Smooth muscle cell (in vitro differentiated cells): Measurements from ENCODE around the gene TMEM108. TPM values are rescaled to one million over a fixed set of nuclear protein-coding genes. Genes with fewer than 3 reads are reported as not detected.

Experiments
- DNase-seq: peaks from one replicate; lab custom pipeline; 2025; ENCODE audit not compliant: unreplicated experiment; lab: John Stamatoyannopoulos, UW
- H2AFZ ChIP-seq: fragments of 200-600 bp; sonication (generic); 2 replicates; pipeline ENCODE4 v1.6.0; 2016; ENCODE audit warnings: antibody characterized with exemption, low read depth, mild to moderate bottlenecking
- H3F3A ChIP-seq: fragments of 200-600 bp; sonication (generic); 2 replicates; pipeline ENCODE4 v1.6.0; 2017; ENCODE audit warnings: antibody characterized with exemption, low read depth
- H3K27ac ChIP-seq: fragments of 200-600 bp; sonication (generic); 2 replicates; pipeline ENCODE4 v1.5.1; 2016; ENCODE audit warnings: low read depth, mild to moderate bottlenecking
- H3K27me3 ChIP-seq: fragments of 200-600 bp; sonication (generic); 2 replicates; pipeline ENCODE4 v1.6.1; 2016; ENCODE audit warnings: low read depth, mild to moderate bottlenecking
- H3K36me3 ChIP-seq: fragments of 200-600 bp; sonication (generic); 2 replicates; pipeline ENCODE4 v1.5.1; 2016; ENCODE audit warnings: low read depth
- H3K4me1 ChIP-seq: fragments of 200-600 bp; sonication (generic); 2 replicates; pipeline ENCODE4 v1.5.1; 2016; ENCODE audit warnings: low read depth
- H3K4me2 ChIP-seq: fragments of 200-600 bp; sonication (generic); 2 replicates; pipeline ENCODE4 v1.6.0; 2016; ENCODE audit warnings: mild to moderate bottlenecking
- H3K4me3 ChIP-seq: fragments of 200-600 bp; sonication (generic); 2 replicates; pipeline ENCODE4 v1.5.1; 2016; ENCODE audit warnings: mild to moderate bottlenecking
- H3K79me2 ChIP-seq: fragments of 200-600 bp; sonication (generic); 2 replicates; pipeline ENCODE4 v1.6.0; 2016; ENCODE audit warnings: low read depth, mild to moderate bottlenecking
- H3K9ac ChIP-seq: fragments of 200-600 bp; sonication (generic); 2 replicates; pipeline ENCODE4 v1.6.0; 2016; ENCODE audit warnings: low read depth
- H3K9me3 ChIP-seq: fragments of 200-600 bp; sonication (generic); replicated peaks from 2 replicates; pipeline ENCODE4 v1.5.1; 2016; ENCODE audit warnings: low read depth
- H4K20me1 ChIP-seq: fragments of 200-600 bp; sonication (generic); 2 replicates; pipeline ENCODE4 v1.6.0; 2016; ENCODE audit warnings: low read depth
- WGBS: methylation state at CpG from one replicate; pipeline ENCODE4 v1.1.7; 2016; ENCODE audit warnings: low lambda C conversion rate; 5-methylcytosine and 5-hydroxymethylcytosine counted together
- polyA plus RNA-seq: library from polyadenylated mRNA; unstranded; fragments of >200 nt; fragmentation: Nextera tagmentation; extraction: Ambion mirVana; gene quantifications from 2 replicates; pipeline ENCODE4 v1.2.1, GENCODE V29; 2016
- total RNA-seq: library from RNA; depleted of rRNA; stranded (reverse); fragments of >200 nt; gene quantifications from 2 replicates; pipeline ENCODE4 v1.2.3, GENCODE V29; 2014
- TF ChIP-seq, protein P1 (sequence below): fragments of 200-600 bp; sonication (generic); IDR thresholded peaks from 2 replicates; pipeline ENCODE4 v1.5.1; 2017; ENCODE audit warnings: borderline replicate concordance, mild to moderate bottlenecking, antibody characterized with exemption; ENCODE audit not compliant: insufficient read depth, poor library complexity, severe bottlenecking

Gene TMEM108
- total and polyA plus RNA-seq, 2 experiments from 2014 or later, result 2.4 to 10.8 TPM

DNA sequence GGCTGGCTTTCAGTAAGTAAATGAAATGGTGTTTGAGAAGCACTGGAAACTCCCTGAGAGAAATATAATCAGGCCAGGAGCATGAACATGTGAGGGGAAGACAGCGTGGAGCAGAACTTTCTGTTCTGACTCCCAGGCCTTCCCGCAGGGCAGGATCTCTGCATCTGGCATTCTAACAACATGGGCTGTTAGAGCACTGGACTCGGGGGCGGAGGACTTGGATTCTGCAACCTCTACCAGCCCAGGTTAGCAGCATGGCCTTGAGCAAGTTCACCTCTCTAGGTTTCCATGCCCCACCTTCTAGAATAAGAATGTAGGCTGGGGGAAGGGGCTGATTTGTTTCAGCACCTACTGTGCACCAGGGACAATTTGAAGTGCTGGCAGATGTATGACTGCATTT, 349.1 kb downstream of the TMEM108 start:
- Histone ChIP-seq H3F3A (no peaks in the 10 kb centered on the region), H4K20me1 (no peaks in the 10 kb centered on the region), H3K36me3 (no peaks in the 10 kb centered on the region), H3K4me2 (no peak overlapping the region), H3K27ac (no peak overlapping the region), H3K79me2 (no peaks in the 10 kb centered on the region), H3K9ac (no peak overlapping the region), H3K27me3 (no peaks in the 10 kb centered on the region), H3K4me3 (no peak overlapping the region), H3K9me3 (no peaks in the 10 kb centered on the region), H3K4me1 (no peaks in the 10 kb centered on the region), H2AFZ (no peak overlapping the region)
- 86% methylated on average over 4 of the region's 4 CpGs for WGBS
- no peak for DNase-seq
- TF ChIP-seq, protein P1, sequence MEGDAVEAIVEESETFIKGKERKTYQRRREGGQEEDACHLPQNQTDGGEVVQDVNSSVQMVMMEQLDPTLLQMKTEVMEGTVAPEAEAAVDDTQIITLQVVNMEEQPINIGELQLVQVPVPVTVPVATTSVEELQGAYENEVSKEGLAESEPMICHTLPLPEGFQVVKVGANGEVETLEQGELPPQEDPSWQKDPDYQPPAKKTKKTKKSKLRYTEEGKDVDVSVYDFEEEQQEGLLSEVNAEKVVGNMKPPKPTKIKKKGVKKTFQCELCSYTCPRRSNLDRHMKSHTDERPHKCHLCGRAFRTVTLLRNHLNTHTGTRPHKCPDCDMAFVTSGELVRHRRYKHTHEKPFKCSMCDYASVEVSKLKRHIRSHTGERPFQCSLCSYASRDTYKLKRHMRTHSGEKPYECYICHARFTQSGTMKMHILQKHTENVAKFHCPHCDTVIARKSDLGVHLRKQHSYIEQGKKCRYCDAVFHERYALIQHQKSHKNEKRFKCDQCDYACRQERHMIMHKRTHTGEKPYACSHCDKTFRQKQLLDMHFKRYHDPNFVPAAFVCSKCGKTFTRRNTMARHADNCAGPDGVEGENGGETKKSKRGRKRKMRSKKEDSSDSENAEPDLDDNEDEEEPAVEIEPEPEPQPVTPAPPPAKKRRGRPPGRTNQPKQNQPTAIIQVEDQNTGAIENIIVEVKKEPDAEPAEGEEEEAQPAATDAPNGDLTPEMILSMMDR, result no peak

GRCh38 chr3:133388696-133389395, 350.7 kb downstream of the TMEM108 start:
- H3K4me1 ChIP-seq, result no peaks in the 10 kb centered on the region
- no peak overlapping the region for H3K27ac ChIP-seq
- H3K9me3 ChIP-seq, result no peaks in the 10 kb centered on the region
- TF ChIP-seq, protein P1, result no peak
- no peaks in the 10 kb centered on the region for H3F3A ChIP-seq
- no peaks in the 10 kb centered on the region for H3K27me3 ChIP-seq
- no peak overlapping the region for H2AFZ ChIP-seq
- no peak overlapping the region for H3K9ac ChIP-seq
- 92% methylated on average over 4 of the region's 4 CpGs for WGBS
- no peak overlapping the region for H3K4me3 ChIP-seq
- no peak overlapping the region for H3K4me2 ChIP-seq
- no peaks in the 10 kb centered on the region for H3K36me3 ChIP-seq
- no peaks in the 10 kb centered on the region for H4K20me1 ChIP-seq
- H3K79me2 ChIP-seq, result no peaks in the 10 kb centered on the region
- no peak for DNase-seq

- Histone ChIP-seq H3K9ac (no peak overlapping the region), H4K20me1 (no peaks in the 10 kb centered on the region), H3K4me1 (no peaks in the 10 kb centered on the region), H3K27me3 (no peaks in the 10 kb centered on the region), H3K4me3 (no peak overlapping the region), H3K27ac (no peak overlapping the region), H3F3A (no peaks in the 10 kb centered on the region), H3K79me2 (no peaks in the 10 kb centered on the region), H3K4me2 (no peak overlapping the region), H3K9me3 (no peaks in the 10 kb centered on the region), H3K36me3 (no peaks in the 10 kb centered on the region), H2AFZ (no peak overlapping the region)
- WGBS, result 86% methylated on average over 4 of the region's 4 CpGs
- DNase-seq, result no peak
- TF ChIP-seq, protein P1, result no peak
Observed at GRCh38 chr3:133390715-133391114, 352.5 kb downstream of the TMEM108 start.

GRCh38 chr3:133393204-133393603, 355.0 kb downstream of the TMEM108 start:
- TF ChIP-seq, protein P1, result no peak
- Histone ChIP-seq H3K27ac (no peak overlapping the region), H4K20me1 (no peaks in the 10 kb centered on the region), H3K79me2 (no peaks in the 10 kb centered on the region), H3K36me3 (no peaks in the 10 kb centered on the region), H3K9ac (no peak overlapping the region), H3K27me3 (no peaks in the 10 kb centered on the region), H2AFZ (no peak overlapping the region), H3K4me3 (no peak overlapping the region), H3K4me2 (no peak overlapping the region), H3F3A (no peaks in the 10 kb centered on the region), H3K9me3 (no peaks in the 10 kb centered on the region), H3K4me1 (no peaks in the 10 kb centered on the region)
- DNase-seq, result no peak
- 84% methylated on average over 1 of the region's 1 CpG for WGBS
